Hepatocyte (in vitro differentiated cells): ENCODE results near the gene MAD2L1. TPM values are rescaled to one million over a fixed set of nuclear protein-coding genes. Genes with fewer than 3 reads are reported as not detected.
A peak's percentile ranks its signal among the peaks of the same experiment; 100 is the strongest.

Experiments
- DNase-seq: peaks from one replicate; pipeline ENCODE4 v3.0.0-alpha.2; 2016; ENCODE audit warnings: low spot score
- H2AFZ ChIP-seq: fragments of 200-600 bp; sonication (generic); 2 replicates; pipeline ENCODE4 v1.6.0; 2016; ENCODE audit warnings: antibody characterized with exemption, mild to moderate bottlenecking
- H3K27ac ChIP-seq: fragments of 200-600 bp; sonication (generic); 2 replicates; pipeline ENCODE4 v1.5.1; 2016; ENCODE audit warnings: mild to moderate bottlenecking
- H3K27me3 ChIP-seq: fragments of 200-600 bp; sonication (generic); 2 replicates; pipeline ENCODE4 v1.6.1; 2016
- H3K36me3 ChIP-seq: fragments of 200-600 bp; sonication (generic); replicated peaks from 2 replicates; pipeline ENCODE4 v1.5.1; 2016; ENCODE audit warnings: low read depth; ENCODE audit not compliant: insufficient read depth
- H3K4me1 ChIP-seq: fragments of 200-600 bp; sonication (generic); 2 replicates; pipeline ENCODE4 v1.5.1; 2016; ENCODE audit warnings: mild to moderate bottlenecking, moderate library complexity; ENCODE audit not compliant: insufficient read depth
- H3K4me2 ChIP-seq: fragments of 200-600 bp; sonication (generic); 2 replicates; pipeline ENCODE4 v1.6.0; 2016
- H3K4me3 ChIP-seq: fragments of 200-600 bp; sonication (generic); 2 replicates; pipeline ENCODE4 v1.5.1; 2016; ENCODE audit warnings: mild to moderate bottlenecking
- H3K79me2 ChIP-seq: fragments of 200-600 bp; sonication (generic); 2 replicates; pipeline ENCODE4 v1.6.0; 2017; ENCODE audit warnings: mild to moderate bottlenecking
- H3K9me2 ChIP-seq: fragments of 200-600 bp; sonication (generic); replicated peaks from 2 replicates; pipeline ENCODE4 v1.6.0; 2017; ENCODE audit warnings: mild to moderate bottlenecking; ENCODE audit not compliant: insufficient read depth
- H3K9me3 ChIP-seq: fragments of 200-600 bp; sonication (generic); 2 replicates; pipeline ENCODE4 v1.5.1; 2016; ENCODE audit warnings: low read depth, mild to moderate bottlenecking
- H4K20me1 ChIP-seq: fragments of 200-600 bp; sonication (generic); 2 replicates; pipeline ENCODE4 v1.6.0; 2016; ENCODE audit warnings: mild to moderate bottlenecking; ENCODE audit not compliant: insufficient read depth, poor library complexity, severe bottlenecking
- CTCF ChIP-seq: fragments of 200-600 bp; sonication (generic); IDR thresholded peaks from 2 replicates; pipeline ENCODE4 v1.5.1; 2016; ENCODE audit warnings: antibody characterized with exemption, mild to moderate bottlenecking; ENCODE audit not compliant: poor library complexity
- EZH2 ChIP-seq: fragments of 200-600 bp; sonication (generic); IDR thresholded peaks from 2 replicates; pipeline ENCODE4 v1.6.1; 2016; ENCODE audit warnings: antibody characterized with exemption, mild to moderate bottlenecking, borderline replicate concordance
- EZH2phosphoT487 ChIP-seq: fragments of 200-600 bp; sonication (generic); IDR thresholded peaks from one replicate; pipeline ENCODE4 v1.6.1; 2018; ENCODE audit warnings: antibody characterized with exemption, mild to moderate bottlenecking, low read depth, moderate library complexity; ENCODE audit not compliant: unreplicated experiment, severe bottlenecking
- WGBS: methylation state at CpG from one replicate; pipeline ENCODE4 v1.1.6; 2016; ENCODE audit warnings: low lambda C conversion rate; ENCODE audit errors: missing lambda C conversion rate; 5-methylcytosine and 5-hydroxymethylcytosine counted together
- polyA plus RNA-seq: library from polyadenylated mRNA; unstranded; fragments of >200 nt; fragmentation: Nextera tagmentation; extraction: Ambion mirVana; gene quantifications from 2 replicates; pipeline ENCODE4 v1.2.1, GENCODE V29; 2016
- total RNA-seq: library from RNA; depleted of rRNA; stranded (reverse); fragments of >200 nt; gene quantifications from 2 replicates; pipeline ENCODE4 v1.2.3, GENCODE V29; 2014

The MAD2L1 gene
- total and polyA plus RNA-seq, 2 experiments from 2014 or later = 13.8 to 21.7 TPM

DNA sequence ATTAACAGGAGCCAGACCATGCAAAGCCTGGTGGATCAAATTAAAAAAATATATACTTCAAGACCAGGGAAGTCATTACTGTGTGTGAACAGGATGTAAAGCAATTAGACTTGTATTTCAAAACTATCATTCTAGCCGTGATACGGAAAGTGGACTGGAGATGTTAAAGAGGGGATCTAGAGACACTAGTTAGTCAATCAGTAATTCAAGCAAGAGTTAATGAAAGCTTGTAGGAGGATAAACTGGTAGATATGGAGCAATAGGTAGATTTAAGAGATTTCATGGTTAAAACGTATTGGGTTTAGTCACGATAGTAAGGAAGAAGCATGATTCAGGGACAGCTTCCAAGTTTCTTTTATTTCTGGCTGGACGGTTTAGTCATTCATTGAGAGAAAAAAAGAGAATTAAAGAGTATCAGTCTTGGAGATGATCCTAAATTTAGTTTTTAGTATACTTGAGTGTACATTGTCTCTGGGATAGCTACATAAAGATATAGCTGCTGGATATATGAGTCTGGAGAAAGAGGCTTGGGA, 3.9 kb downstream of the MAD2L1 start:
- Histone ChIP-seq H3K27me3 (no peaks in the 10 kb centered on the region), H3K36me3 (no peaks in the 10 kb centered on the region), H2AFZ (peak overlapping the region; percentile 8), H3K27ac (no peak overlapping the region), H3K4me2 (no peak overlapping the region), H3K79me2 (peaks cover 36% of the 10 kb centered on the region), H3K4me3 (no peak overlapping the region), H3K9me3 (no peaks in the 10 kb centered on the region), H3K9me2 (no peaks in the 10 kb centered on the region), H4K20me1 (no peaks in the 10 kb centered on the region), H3K4me1 (peaks cover 13% of the 10 kb centered on the region)
- TF ChIP-seq EZH2 (no peak), CTCF (no peak), EZH2phosphoT487 (no peak)
- WGBS = 72% methylated on average over 5 of the region's 5 CpGs
- no peak for DNase-seq

DNA sequence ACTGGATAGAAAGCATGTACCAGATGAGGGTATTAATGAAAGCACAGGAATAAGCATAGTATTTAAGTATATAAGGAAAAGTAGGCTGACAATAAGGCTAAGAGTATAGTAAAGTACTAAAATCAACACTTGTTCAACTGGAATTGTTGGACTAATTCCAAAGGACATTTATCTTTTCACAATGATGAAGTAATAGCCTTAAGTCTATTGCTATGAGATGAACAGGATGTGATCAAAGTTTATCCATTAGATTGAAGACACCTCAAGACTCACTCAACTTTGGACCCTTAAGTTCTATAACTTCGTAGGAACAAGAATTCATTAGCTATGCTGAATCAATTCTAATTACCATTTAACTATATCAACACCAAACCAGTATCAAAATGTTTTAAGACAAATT, 7.6 kb downstream of the MAD2L1 start:
- H4K20me1 ChIP-seq = no peaks in the 10 kb centered on the region
- H3K27ac ChIP-seq = no peak overlapping the region
- no peaks in the 10 kb centered on the region for H3K27me3 ChIP-seq

GRCh38 chr4:120057416-120057815, 9.2 kb downstream of the MAD2L1 start:
- Histone ChIP-seq H4K20me1 (no peaks in the 10 kb centered on the region), H3K4me3 (no peak overlapping the region), H3K4me2 (no peak overlapping the region), H3K9me3 (no peaks in the 10 kb centered on the region), H3K27me3 (no peaks in the 10 kb centered on the region), H3K4me1 (no peaks in the 10 kb centered on the region), H3K79me2 (peaks cover 2% of the 10 kb centered on the region), H3K36me3 (no peaks in the 10 kb centered on the region), H3K9me2 (no peaks in the 10 kb centered on the region), H3K27ac (no peak overlapping the region), H2AFZ (no peak overlapping the region)
- no peak for DNase-seq
- TF ChIP-seq EZH2 (no peak), EZH2phosphoT487 (no peak), CTCF (no peak)

More for the DNA sequence above, 7.6 kb downstream of the MAD2L1 start:
- no peak for TF ChIP-seq EZH2phosphoT487
- no peak overlapping the region for H3K4me2 ChIP-seq
- H3K4me1 ChIP-seq = no peaks in the 10 kb centered on the region
- 96% methylated on average over 1 of the region's 1 CpG for WGBS
- H3K9me2 ChIP-seq = no peaks in the 10 kb centered on the region
- peaks cover 18% of the 10 kb centered on the region for H3K79me2 ChIP-seq
- no peaks in the 10 kb centered on the region for H3K9me3 ChIP-seq
- no peak overlapping the region for H2AFZ ChIP-seq
- DNase-seq = no peak
- no peak overlapping the region for H3K4me3 ChIP-seq
- no peaks in the 10 kb centered on the region for H3K36me3 ChIP-seq

GRCh38 chr4:120056246-120056645, 10.4 kb downstream of the MAD2L1 start:
- no peaks in the 10 kb centered on the region for H3K27me3 ChIP-seq
- no peaks in the 10 kb centered on the region for H3K4me1 ChIP-seq
- no peak overlapping the region for H3K27ac ChIP-seq
- H3K9me2 ChIP-seq = no peaks in the 10 kb centered on the region
- no peaks in the 10 kb centered on the region for H3K79me2 ChIP-seq
- H3K4me3 ChIP-seq = no peak overlapping the region
- no peak overlapping the region for H2AFZ ChIP-seq
- H3K36me3 ChIP-seq = no peaks in the 10 kb centered on the region
- no peak overlapping the region for H3K4me2 ChIP-seq
- H4K20me1 ChIP-seq = no peaks in the 10 kb centered on the region
- peak; percentile 10 for DNase-seq
- peak; percentile 58 for TF ChIP-seq CTCF
- TF ChIP-seq EZH2phosphoT487 = no peak
- no peaks in the 10 kb centered on the region for H3K9me3 ChIP-seq
